Adrenal gland (tissue), 5 donors: Measurements from ENCODE around the gene ESRP2.

Source experiments
- POLR2A ChIP-seq, 2 donors: fragments of 450-650 bp; IDR thresholded peaks; one replicate each; pipeline ENCODE4 v1.6.1; 2017; ENCODE audit warnings: antibody characterized with exemption in 2 of 2, mild to moderate bottlenecking in 2 of 2, moderate library complexity in 1 of 2
- TF ChIP-seq, protein P1 (sequence below), 6 experiments: fragments of 450-650 bp in 4 of 6; fragments of 200-600 bp in 2 of 6; sonication (generic) in 1 of 6; IDR thresholded peaks; 1 replicate in 5 of 6; 2 replicates in 1 of 6; pipeline versions ENCODE4 v1.5.1 to v1.8.0; 2016 to 2021; ENCODE audit warnings: antibody characterized with exemption in 6 of 6, mild to moderate bottlenecking in 2 of 6, moderate library complexity in 1 of 6
- donor health status: DM: no; HTN: no; CAD: no.

DNA sequence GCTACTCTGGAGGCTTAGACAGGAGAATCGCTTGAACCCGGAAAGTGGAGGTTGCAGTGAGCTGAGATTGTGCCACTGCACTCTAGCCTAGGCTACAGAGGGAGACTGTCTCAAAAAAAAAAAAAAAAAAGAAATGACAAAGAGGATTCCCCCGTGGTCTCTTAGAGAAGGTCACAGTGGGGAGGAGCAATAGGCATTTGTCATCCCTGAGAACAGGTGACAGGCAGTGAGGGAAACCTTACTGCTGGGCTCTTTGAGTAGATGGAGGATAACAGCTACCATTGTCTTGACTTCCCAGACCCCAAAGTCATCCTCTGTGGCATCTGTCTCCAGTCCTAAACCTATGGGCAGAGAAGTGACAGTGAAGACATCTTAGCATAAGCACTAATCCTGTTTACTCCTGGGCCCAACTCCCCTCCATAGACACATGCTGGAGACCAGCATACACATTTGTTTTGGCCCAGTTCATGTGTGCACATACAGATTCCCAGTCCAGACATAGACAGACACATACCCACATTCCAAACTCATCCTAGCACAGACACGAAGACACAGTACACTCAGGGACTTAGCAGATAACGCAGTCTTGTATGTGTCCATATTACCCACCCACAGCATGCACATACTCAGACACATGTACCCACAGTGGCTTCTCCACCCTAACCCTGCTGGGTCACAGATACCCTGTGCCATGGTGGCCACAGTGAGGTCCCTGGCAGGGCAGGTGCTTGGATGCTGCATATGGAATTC, 2.7 kb downstream of the ESRP2 start:
- TF ChIP-seq, protein P1, sequence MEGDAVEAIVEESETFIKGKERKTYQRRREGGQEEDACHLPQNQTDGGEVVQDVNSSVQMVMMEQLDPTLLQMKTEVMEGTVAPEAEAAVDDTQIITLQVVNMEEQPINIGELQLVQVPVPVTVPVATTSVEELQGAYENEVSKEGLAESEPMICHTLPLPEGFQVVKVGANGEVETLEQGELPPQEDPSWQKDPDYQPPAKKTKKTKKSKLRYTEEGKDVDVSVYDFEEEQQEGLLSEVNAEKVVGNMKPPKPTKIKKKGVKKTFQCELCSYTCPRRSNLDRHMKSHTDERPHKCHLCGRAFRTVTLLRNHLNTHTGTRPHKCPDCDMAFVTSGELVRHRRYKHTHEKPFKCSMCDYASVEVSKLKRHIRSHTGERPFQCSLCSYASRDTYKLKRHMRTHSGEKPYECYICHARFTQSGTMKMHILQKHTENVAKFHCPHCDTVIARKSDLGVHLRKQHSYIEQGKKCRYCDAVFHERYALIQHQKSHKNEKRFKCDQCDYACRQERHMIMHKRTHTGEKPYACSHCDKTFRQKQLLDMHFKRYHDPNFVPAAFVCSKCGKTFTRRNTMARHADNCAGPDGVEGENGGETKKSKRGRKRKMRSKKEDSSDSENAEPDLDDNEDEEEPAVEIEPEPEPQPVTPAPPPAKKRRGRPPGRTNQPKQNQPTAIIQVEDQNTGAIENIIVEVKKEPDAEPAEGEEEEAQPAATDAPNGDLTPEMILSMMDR (IDR thresholded peaks at IDR 0.05) = no peak
- no peak for TF ChIP-seq POLR2A (IDR thresholded peaks at IDR 0.05)
